ENCODE measurements around the gene ST8SIA6.

GRCh38 chr10:17445400-17445998, 8.9 kb downstream of the ST8SIA6 start:
- no peak for TF ChIP-seq CTCF (IDR thresholded peaks at IDR 0.05)
- no peak for TF ChIP-seq POLR2A (IDR thresholded peaks at IDR 0.05)
